ENCODE data around the gene PDE10A.

DNA sequence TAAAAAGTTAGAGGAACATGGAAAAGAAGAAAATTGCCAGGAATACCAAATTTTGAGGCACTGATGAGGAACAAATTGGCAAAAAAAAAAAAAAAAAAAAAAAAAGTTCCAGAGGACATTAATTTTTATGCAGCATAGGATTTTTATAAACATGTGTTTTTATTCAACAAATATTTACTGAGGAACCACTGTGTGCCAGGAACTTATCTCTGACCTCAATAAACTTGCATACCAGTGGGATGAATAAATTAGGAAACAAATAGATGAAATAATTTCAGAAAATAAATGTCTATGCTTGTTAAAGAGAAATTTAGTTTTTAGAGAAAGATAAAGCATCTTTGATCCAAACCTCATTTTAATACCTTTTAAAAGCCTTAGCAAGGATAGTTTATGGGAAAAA lies 175.1 kb downstream of the PDE10A start:
- TF ChIP-seq POLR2AphosphoS5 (IDR thresholded peaks at IDR 0.05; ENCODE audit: borderline replicate concordance, low read depth, low read length) (no peak), EZH2 (IDR thresholded peaks at IDR 0.05) (no peak), FOXP2 (optimal IDR thresholded peaks at IDR 0.05; ENCODE audit: control extremely low read depth, extremely low read length, insufficient read depth) (no peak)

Measured in SK-N-MC (cell line).